ENCODE measurements around the gene HSFX4. TPM values are rescaled to one million over a fixed set of nuclear protein-coding genes. Genes with fewer than 3 reads are reported as not detected.
A peak's percentile ranks its signal among the peaks of the same experiment; 100 is the strongest.
"Not testable (repeated sequence)": the region's sequence is repeated elsewhere in the genome, so short reads cannot be mapped to it uniquely, and the experiment has no call there.

Gene HSFX4
- total RNA-seq, 1 experiment from 2014 or later, result not detected

DNA sequence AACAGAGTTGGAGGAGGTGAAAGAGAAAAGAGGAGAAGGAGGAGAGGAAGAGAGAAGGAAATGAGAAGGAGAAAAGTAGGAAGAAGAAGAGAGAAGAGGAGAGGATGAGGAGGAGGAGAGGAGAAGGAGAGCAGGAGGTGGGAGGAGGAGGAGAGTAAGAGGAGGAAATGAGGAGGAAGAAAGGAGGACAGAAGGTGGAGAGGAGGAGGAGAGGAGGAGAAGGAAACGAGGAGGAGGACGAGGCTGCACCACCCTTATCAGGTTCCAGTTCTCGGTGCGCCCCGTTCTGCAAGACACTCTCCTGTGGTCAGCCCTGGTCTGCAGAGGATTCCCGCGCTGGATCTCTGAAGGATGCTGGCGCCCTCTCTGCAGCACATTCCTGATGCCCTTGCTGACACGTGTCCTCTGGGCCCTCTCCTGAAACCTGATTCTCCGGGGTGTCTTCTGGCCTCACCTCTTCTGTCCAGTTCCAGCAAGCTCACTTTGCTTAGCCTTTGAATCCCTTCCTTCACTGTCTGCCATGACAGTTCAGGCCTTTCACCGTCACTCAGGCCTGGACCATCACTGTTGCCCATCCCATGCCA lies 15.8 kb downstream of the HSFX4 start:
- not testable (repeated sequence) for H3K27ac ChIP-seq; H3K9me3 ChIP-seq (replicated peaks); H3K27me3 ChIP-seq (replicated peaks); H3K4me1 ChIP-seq (replicated peaks); DNase-seq (ENCODE audit: low read depth in 1 of 2, low spot score in 2 of 2); H3K4me3 ChIP-seq; H3K36me3 ChIP-seq

DNA sequence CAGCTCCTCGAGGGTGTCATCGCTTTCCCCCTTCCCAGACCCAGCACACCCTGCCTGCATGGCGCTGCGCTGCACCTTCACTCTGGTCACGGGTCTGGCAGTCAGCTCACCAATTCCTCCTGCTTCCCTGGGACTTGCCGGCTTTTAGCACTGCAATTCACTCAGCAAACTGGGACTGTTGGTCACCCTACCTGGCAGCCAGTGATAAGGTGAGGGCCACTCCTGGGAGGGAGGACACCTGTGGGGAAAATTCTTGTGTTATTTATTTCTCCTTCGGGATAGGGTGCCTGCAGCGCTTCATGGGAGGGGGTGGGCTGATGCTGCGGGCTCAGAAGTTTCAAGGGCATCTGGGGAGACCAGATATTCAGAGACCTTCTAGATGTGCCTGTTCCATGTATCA lies 16.4 kb downstream of the HSFX4 start:
- not testable (repeated sequence) for H3K9me3 ChIP-seq (replicated peaks); H3K27me3 ChIP-seq (replicated peaks); H3K36me3 ChIP-seq; DNase-seq (ENCODE audit: low read depth in 1 of 2, low spot score in 2 of 2); H3K4me1 ChIP-seq (replicated peaks); H3K4me3 ChIP-seq; H3K27ac ChIP-seq

GRCh38 chrX:149946932-149947331 lies 17.6 kb downstream of the HSFX4 start:
- not testable (repeated sequence) for H3K27ac ChIP-seq; H3K27me3 ChIP-seq (replicated peaks); H3K9me3 ChIP-seq (replicated peaks); DNase-seq (ENCODE audit: low read depth in 1 of 2, low spot score in 2 of 2); H3K36me3 ChIP-seq; H3K4me3 ChIP-seq; H3K4me1 ChIP-seq (replicated peaks)

DNA sequence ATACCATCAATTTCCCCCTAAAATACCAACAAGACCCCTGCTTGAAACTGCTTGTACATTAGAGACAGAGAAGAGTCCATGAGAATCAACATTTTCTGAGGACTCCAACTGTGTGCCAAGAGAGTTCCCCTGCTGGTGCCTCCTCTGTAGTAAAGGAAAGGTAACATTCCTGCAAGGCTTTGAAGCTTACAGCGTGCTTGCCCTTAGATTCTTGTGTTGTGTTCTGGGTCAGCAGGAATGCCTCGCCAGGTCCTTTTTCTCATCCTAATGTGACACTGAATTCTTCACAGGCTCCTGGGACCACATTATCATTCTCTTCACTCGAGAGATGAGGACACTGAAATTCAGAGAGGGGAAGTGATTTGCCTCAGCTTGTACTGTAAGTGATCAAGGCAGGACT lies 18.6 kb downstream of the HSFX4 start:
- Histone ChIP-seq H3K27me3 (replicated peaks) (no peaks in the 10 kb centered on the region), H3K9me3 (replicated peaks) (no peaks in the 10 kb centered on the region), H3K4me1 (replicated peaks) (no peaks in the 10 kb centered on the region), H3K4me3 (no peak overlapping the region), H3K27ac (no peak overlapping the region), H3K36me3 (no peaks in the 10 kb centered on the region)
- no peak for DNase-seq (ENCODE audit: low read depth in 1 of 2, low spot score in 2 of 2)

- no peak for DNase-seq (ENCODE audit: low read depth in 1 of 2, low spot score in 2 of 2)
- no peak overlapping the region for H3K27ac ChIP-seq
- H3K4me3 ChIP-seq, result no peak overlapping the region
- no peaks in the 10 kb centered on the region for H3K4me1 ChIP-seq (replicated peaks)
- no peaks in the 10 kb centered on the region for H3K27me3 ChIP-seq (replicated peaks)
- H3K9me3 ChIP-seq (replicated peaks), result no peaks in the 10 kb centered on the region
- H3K36me3 ChIP-seq, result no peaks in the 10 kb centered on the region
Measured at GRCh38 chrX:149949743-149950436, 20.5 kb downstream of the HSFX4 start.

- Histone ChIP-seq H3K4me3 (no peak overlapping the region), H3K27ac (no peak overlapping the region), H3K4me1 (replicated peaks) (no peaks in the 10 kb centered on the region)
Measured at GRCh38 chrX:149950681-149951080, 21.3 kb downstream of the HSFX4 start.

GRCh38 chrX:149961572-149961971 lies 32.2 kb downstream of the HSFX4 start:
- DNase-seq (ENCODE audit: low read depth in 1 of 2, low spot score in 2 of 2), result no peak
- H3K4me3 ChIP-seq, result no peak overlapping the region
- H3K4me1 ChIP-seq (replicated peaks), result peaks cover 5% of the 10 kb centered on the region
- no peaks in the 10 kb centered on the region for H3K9me3 ChIP-seq (replicated peaks)
- no peaks in the 10 kb centered on the region for H3K27me3 ChIP-seq (replicated peaks)
- H3K36me3 ChIP-seq, result no peaks in the 10 kb centered on the region
- H3K27ac ChIP-seq, result no peak overlapping the region

More at GRCh38 chrX:149950681-149951080, 21.3 kb downstream of the HSFX4 start:
- peak; percentile 40 to 49 for DNase-seq (ENCODE audit: low read depth in 1 of 2, low spot score in 2 of 2)
- no peaks in the 10 kb centered on the region for H3K9me3 ChIP-seq (replicated peaks)
- H3K36me3 ChIP-seq, result no peaks in the 10 kb centered on the region
- no peaks in the 10 kb centered on the region for H3K27me3 ChIP-seq (replicated peaks)

- Histone ChIP-seq H3K4me3 (no peak overlapping the region), H3K4me1 (replicated peaks) (peaks cover 5% of the 10 kb centered on the region), H3K36me3 (no peaks in the 10 kb centered on the region), H3K27me3 (replicated peaks) (no peaks in the 10 kb centered on the region), H3K27ac (no peak overlapping the region), H3K9me3 (replicated peaks) (no peaks in the 10 kb centered on the region)
- DNase-seq (ENCODE audit: low read depth in 1 of 2, low spot score in 2 of 2), result no peak
Measured at GRCh38 chrX:149962010-149962409, 32.6 kb downstream of the HSFX4 start.

DNA sequence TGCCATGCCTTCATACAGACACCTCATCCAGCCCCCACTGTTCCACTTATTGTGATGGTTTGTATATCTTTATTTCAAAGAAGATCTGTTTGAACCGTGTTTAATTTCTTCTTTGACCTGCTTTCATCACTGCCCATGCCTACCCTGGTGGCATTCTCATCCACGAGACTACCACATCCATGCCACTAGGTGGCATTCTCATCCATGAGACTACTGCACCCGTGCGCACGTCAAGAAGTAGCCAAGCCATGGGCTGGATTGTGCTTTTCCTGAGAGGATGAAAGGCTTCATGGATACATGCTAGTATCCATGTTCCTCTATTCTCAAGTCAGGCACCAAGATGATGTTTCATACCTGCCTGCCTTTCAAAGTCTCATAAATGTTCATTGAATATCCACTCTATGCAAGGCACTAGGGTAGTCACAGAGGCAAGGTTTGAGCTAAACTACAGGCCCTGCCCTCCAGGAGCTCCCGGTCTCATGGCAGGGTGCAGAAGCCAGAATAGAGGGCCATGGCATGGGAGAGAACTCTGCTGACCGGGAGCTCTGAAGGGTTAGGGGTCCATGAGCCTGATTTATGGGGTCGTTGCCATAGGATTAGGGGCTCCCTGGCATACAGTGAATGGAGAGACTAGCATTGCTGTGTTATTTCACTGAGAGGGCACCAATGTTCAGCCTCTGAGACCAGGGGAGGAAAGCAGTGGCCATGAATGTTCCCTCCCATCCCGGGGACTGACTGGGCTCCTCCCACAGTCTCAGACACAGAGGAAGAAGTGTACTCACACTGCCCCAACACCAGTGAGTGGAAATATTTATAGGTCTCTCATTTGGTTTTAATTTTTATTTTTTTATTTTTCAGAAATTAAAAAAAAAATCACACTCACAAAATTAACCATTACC lies 33.7 kb downstream of the HSFX4 start:
- H3K36me3 ChIP-seq, result no peaks in the 10 kb centered on the region
- no peaks in the 10 kb centered on the region for H3K9me3 ChIP-seq (replicated peaks)
- H3K27me3 ChIP-seq (replicated peaks), result no peaks in the 10 kb centered on the region
- no peak overlapping the region for H3K4me3 ChIP-seq
- peak; percentile 46 to 55 for DNase-seq (ENCODE audit: low read depth in 1 of 2, low spot score in 2 of 2)
- H3K27ac ChIP-seq, result no peak overlapping the region
- H3K4me1 ChIP-seq (replicated peaks), result peaks cover 5% of the 10 kb centered on the region

DNA sequence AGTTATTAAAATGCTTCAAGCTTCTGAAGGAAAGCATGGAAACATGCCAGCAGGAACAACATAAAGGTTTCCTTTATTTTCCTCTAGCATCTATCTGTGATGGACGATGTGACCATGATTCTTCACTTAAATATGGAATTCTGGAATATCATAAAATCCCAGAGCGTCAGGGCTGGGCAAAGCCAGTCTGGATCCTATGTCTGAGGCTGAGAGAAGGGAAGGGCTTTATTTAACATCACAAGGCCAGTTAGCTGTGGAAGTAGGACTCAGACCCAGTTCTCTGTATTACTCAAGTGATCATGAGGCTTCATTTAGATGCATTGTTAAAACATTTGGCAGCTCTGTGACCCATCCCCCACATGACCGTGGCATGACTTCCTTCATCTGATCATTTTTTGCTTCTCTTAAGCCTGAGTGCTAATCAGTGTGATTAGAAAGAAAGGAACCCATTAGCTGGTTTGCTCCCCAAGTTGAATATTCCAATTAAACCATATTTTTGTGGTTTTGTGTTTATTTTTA lies 49.8 kb downstream of the HSFX4 start:
- no peaks in the 10 kb centered on the region for H3K36me3 ChIP-seq
- H3K27ac ChIP-seq, result no peak overlapping the region
- DNase-seq (ENCODE audit: low read depth in 1 of 2, low spot score in 2 of 2), result no peak
- H3K4me3 ChIP-seq, result no peak overlapping the region
- H3K4me1 ChIP-seq (replicated peaks), result no peaks in the 10 kb centered on the region
- H3K27me3 ChIP-seq (replicated peaks), result no peaks in the 10 kb centered on the region
- H3K9me3 ChIP-seq (replicated peaks), result no peaks in the 10 kb centered on the region

Other genes starting within 250 kb of the HSFX4 start
- not detected in 2 replicates for gene MAGEA11, start 217.5 kb upstream of the HSFX4 start, total RNA-seq (2014; rRNA removed; shearing (Covaris generic))
- 0.69 and 1.5 TPM in 2 replicates for gene HSFX1, start 155.5 kb upstream of the HSFX4 start, total RNA-seq (2014; rRNA removed; shearing (Covaris generic))
- not detected in 2 replicates for gene MAGEA9, start 147.6 kb upstream of the HSFX4 start, total RNA-seq (2014; rRNA removed; shearing (Covaris generic))
- not detected in 2 replicates for gene MAGEA8, start 48.4 kb upstream of the HSFX4 start, total RNA-seq (2014; rRNA removed; shearing (Covaris generic))
- gene EOLA2, start 8.9 kb downstream of the HSFX4 start, total RNA-seq (2014; rRNA removed; shearing (Covaris generic)), result 23.6 and 31.3 TPM in 2 replicates

All from SJSA1 (cell line).